PC-9 (cell line): ENCODE data around the gene DYNLL2.

ENCODE experiments used
- CTCF ChIP-seq: fragments of 200-600 bp; sonication (generic); conservative IDR thresholded peaks from 2 replicates; pipeline ENCODE4 v1.6.1; 2017; ENCODE audit warnings: mixed run types, antibody characterized with exemption, mild to moderate bottlenecking, moderate library complexity
- EZH2 ChIP-seq: fragments of 200-600 bp; sonication (generic); IDR thresholded peaks from 2 replicates; pipeline ENCODE4 v1.8.0; 2017; ENCODE audit warnings: antibody characterized with exemption, low read depth

DNA sequence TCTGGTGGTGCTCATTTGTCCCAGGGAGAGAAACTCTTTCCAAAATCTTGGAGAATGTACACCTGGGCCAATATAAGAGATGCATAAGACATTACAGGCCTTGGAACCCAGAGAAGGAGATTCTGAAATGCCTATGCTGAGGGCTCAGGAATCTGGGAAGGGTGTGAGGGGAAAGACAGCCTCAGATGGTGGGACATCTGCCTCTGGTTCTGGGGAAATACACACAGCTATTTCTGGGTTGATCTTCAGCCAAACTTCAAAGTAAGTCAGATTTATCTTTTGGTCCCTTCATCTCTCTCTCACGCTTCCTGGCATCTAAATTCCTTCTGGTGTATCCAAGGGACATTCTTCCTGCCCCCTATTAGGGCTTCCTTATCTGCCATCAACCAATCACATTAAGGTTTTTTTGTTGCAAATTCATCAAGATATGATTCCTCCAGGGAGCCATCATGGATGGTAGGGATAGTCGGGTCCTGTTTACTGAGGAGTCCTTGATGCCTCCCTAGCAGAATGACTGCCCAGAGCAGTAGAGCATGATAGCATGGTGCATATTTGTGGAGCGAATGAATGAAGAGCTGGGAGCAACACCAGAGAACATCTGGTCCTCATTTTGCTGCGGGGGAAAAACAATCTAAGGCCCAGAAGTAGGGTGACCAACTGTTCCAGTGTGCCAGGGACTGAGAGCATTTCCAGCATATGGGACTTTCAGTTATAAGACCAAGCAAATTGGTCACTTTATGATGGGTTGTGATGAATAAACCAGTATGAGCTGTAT, 35.7 kb upstream of the DYNLL2 start:
- TF ChIP-seq CTCF, result no peak
- TF ChIP-seq EZH2, result no peak
